ENCODE measurements around the gene LRMDA.

The LRMDA gene

DNA sequence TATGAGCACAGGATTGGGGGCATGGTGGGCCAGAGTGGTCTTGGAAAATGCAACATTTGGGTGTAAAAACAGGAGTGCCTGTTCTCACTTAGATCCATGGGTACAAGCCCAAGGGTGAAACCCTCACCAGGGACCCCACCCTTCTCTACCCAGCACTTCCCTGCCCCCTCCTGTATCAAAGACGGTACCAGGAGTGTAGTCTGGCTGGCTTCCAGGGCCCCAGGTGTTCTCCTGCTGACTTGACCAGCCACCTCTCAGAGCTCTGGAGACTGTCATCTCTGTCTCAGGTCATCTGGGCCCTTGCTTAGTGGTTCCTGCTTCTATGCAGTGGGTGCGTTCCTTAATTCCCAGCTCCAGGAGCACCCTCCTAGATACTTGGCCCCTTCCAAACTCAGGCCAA is 447.2 kb downstream of the LRMDA start:
- peaks cover 7% of the 10 kb centered on the region for H3K4me1 ChIP-seq (ENCODE audit: insufficient read depth, low read length, poor library complexity, severe bottlenecking)
- no peaks in the 10 kb centered on the region for H3K27me3 ChIP-seq (ENCODE audit: insufficient read depth, low read length, poor library complexity, severe bottlenecking)
- H3F3A ChIP-seq (ENCODE audit: low read depth) = no peaks in the 10 kb centered on the region
- no peak overlapping the region for H3K4me2 ChIP-seq (ENCODE audit: low read depth, low read length, poor library complexity, severe bottlenecking)
- no peaks in the 10 kb centered on the region for H3K36me3 ChIP-seq (ENCODE audit: insufficient read depth, low read length)
- no peaks in the 10 kb centered on the region for H3K9me3 ChIP-seq (ENCODE audit: insufficient read depth, low read depth, low read length)
- H2AFZ ChIP-seq (ENCODE audit: low read length) = no peak overlapping the region
- TF ChIP-seq EZH2phosphoT487 (IDR thresholded peaks at IDR 0.05; ENCODE audit: borderline replicate concordance) = no peak
- TF ChIP-seq, protein P1, sequence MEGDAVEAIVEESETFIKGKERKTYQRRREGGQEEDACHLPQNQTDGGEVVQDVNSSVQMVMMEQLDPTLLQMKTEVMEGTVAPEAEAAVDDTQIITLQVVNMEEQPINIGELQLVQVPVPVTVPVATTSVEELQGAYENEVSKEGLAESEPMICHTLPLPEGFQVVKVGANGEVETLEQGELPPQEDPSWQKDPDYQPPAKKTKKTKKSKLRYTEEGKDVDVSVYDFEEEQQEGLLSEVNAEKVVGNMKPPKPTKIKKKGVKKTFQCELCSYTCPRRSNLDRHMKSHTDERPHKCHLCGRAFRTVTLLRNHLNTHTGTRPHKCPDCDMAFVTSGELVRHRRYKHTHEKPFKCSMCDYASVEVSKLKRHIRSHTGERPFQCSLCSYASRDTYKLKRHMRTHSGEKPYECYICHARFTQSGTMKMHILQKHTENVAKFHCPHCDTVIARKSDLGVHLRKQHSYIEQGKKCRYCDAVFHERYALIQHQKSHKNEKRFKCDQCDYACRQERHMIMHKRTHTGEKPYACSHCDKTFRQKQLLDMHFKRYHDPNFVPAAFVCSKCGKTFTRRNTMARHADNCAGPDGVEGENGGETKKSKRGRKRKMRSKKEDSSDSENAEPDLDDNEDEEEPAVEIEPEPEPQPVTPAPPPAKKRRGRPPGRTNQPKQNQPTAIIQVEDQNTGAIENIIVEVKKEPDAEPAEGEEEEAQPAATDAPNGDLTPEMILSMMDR (conservative IDR thresholded peaks at IDR 0.05; ENCODE audit: low read length) = no peak
- H4K20me1 ChIP-seq (ENCODE audit: insufficient read depth, low read length, poor library complexity, severe bottlenecking) = no peaks in the 10 kb centered on the region
- no peak overlapping the region for H3K9ac ChIP-seq (ENCODE audit: low read depth, low read length, poor library complexity, severe bottlenecking)
- H3K4me3 ChIP-seq (ENCODE audit: low read length, poor library complexity, severe bottlenecking) = no peak overlapping the region
- no peaks in the 10 kb centered on the region for H3K79me2 ChIP-seq (ENCODE audit: insufficient read depth, low read length)
- no peaks in the 10 kb centered on the region for H3K9me2 ChIP-seq (replicated peaks; ENCODE audit: low read depth, low read length)

DNA sequence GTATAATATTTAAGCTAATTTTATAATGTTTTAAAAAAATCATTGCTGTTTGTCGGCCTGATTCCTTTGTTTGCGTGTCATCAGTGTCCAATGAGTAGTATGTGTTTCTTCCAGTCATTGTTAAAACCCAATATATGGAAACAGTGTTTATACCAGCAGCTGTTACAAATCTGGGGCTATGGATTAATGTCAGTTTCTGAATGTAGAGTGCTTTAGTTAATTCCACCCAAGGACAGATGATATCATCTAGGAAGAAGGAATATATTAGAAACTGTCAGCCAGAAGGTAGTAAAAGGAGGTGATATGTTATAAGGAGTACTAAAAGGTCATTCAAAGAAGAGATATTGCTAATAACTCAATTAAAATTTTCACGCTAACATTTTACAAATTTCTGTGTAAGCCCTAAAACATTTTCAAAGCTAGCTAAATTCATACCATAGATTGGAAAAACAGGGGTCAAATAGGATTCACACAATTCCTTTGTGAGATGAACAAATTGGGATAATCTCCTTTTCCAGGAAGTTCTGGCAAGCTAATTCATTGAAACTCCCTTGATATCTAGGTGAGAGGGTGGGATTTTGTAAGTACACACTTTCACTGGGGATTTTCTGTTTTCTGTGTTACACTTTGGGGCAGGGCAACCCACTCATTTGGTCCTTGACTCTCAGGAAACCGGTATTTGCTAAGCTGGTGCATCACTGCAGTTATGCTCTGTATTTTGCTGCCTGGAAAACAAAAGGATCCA is 448.8 kb downstream of the LRMDA start:
- H3K79me2 ChIP-seq (ENCODE audit: insufficient read depth, low read length) = no peaks in the 10 kb centered on the region
- no peak overlapping the region for H2AFZ ChIP-seq (ENCODE audit: low read length)
- no peaks in the 10 kb centered on the region for H3K9me2 ChIP-seq (replicated peaks; ENCODE audit: low read depth, low read length)
- H3K9ac ChIP-seq (ENCODE audit: low read depth, low read length, poor library complexity, severe bottlenecking) = no peak overlapping the region
- no peaks in the 10 kb centered on the region for H3K36me3 ChIP-seq (ENCODE audit: insufficient read depth, low read length)
- no peaks in the 10 kb centered on the region for H4K20me1 ChIP-seq (ENCODE audit: insufficient read depth, low read length, poor library complexity, severe bottlenecking)
- peaks cover 15% of the 10 kb centered on the region for H3K4me1 ChIP-seq (ENCODE audit: insufficient read depth, low read length, poor library complexity, severe bottlenecking)
- no peaks in the 10 kb centered on the region for H3K9me3 ChIP-seq (ENCODE audit: insufficient read depth, low read depth, low read length)
- H3F3A ChIP-seq (ENCODE audit: low read depth) = no peaks in the 10 kb centered on the region
- H3K4me3 ChIP-seq (ENCODE audit: low read length, poor library complexity, severe bottlenecking) = no peak overlapping the region
- H3K4me2 ChIP-seq (ENCODE audit: low read depth, low read length, poor library complexity, severe bottlenecking) = no peak overlapping the region
- H3K27me3 ChIP-seq (ENCODE audit: insufficient read depth, low read length, poor library complexity, severe bottlenecking) = no peaks in the 10 kb centered on the region
- no peak for TF ChIP-seq EZH2phosphoT487 (IDR thresholded peaks at IDR 0.05; ENCODE audit: borderline replicate concordance)
- TF ChIP-seq, protein P1 (conservative IDR thresholded peaks at IDR 0.05; ENCODE audit: low read length) = no peak

DNA sequence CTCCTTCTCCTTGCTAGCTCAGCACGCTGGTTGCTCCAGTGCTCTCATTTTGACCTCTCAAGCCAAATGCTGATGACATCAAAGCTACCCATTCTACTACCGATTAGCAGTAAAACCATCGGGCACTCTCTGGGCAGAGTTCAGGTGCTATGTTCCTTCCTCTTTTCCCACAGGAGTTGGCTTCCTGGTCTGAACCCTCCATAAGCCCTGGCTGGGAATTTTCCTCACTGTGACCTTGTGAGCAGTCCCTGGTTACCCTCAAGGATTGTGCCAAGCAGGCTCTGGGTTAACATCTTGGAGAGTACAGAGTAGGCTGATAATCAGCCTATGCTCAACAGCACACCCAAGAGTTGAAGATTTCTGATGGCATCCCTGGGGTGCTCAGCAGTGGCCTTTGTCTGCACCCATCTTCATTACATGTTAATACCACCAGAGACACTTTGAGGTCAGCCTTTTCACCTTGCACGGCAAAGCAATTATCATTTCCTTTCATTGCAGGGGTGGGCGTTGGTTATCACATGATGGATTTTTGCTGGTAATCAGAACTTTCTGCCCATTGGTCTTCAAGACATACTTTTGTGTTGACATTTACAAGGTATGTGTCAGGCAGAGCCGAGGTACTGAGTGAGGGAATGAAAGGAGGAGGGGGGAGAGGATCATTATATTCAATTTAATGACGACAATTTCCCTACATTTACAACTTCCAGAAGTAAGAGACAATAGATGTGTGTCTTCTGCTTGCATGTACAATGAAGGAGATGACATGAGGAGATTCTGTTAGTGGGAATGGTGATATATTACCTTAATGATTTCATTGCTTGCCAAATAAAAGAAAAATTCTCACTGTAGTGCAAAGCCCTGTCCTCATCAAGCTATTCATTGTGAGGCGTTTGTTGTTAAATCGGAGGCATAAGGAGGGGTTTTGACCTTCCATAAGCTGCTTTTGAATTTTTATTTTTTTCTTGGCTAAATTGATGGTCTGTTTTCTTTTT is 452.0 kb downstream of the LRMDA start:
- no peak overlapping the region for H3K9ac ChIP-seq (ENCODE audit: low read depth, low read length, poor library complexity, severe bottlenecking)
- TF ChIP-seq EZH2phosphoT487 (IDR thresholded peaks at IDR 0.05; ENCODE audit: borderline replicate concordance) = no peak
- H3K79me2 ChIP-seq (ENCODE audit: insufficient read depth, low read length) = no peaks in the 10 kb centered on the region

More for the DNA sequence above, 452.0 kb downstream of the LRMDA start:
- H3K36me3 ChIP-seq (ENCODE audit: insufficient read depth, low read length) = no peaks in the 10 kb centered on the region
- no peaks in the 10 kb centered on the region for H3F3A ChIP-seq (ENCODE audit: low read depth)
- H3K9me2 ChIP-seq (replicated peaks; ENCODE audit: low read depth, low read length) = no peaks in the 10 kb centered on the region
- H3K4me2 ChIP-seq (ENCODE audit: low read depth, low read length, poor library complexity, severe bottlenecking) = no peak overlapping the region
- no peaks in the 10 kb centered on the region for H4K20me1 ChIP-seq (ENCODE audit: insufficient read depth, low read length, poor library complexity, severe bottlenecking)
- peaks cover 21% of the 10 kb centered on the region for H3K4me1 ChIP-seq (ENCODE audit: insufficient read depth, low read length, poor library complexity, severe bottlenecking)
- no peak overlapping the region for H2AFZ ChIP-seq (ENCODE audit: low read length)
- H3K27me3 ChIP-seq (ENCODE audit: insufficient read depth, low read length, poor library complexity, severe bottlenecking) = no peaks in the 10 kb centered on the region
- no peak overlapping the region for H3K4me3 ChIP-seq (ENCODE audit: low read length, poor library complexity, severe bottlenecking)
- no peaks in the 10 kb centered on the region for H3K9me3 ChIP-seq (ENCODE audit: insufficient read depth, low read depth, low read length)

Data from Loucy (cell line).